Activated effector memory CD4-positive, alpha-beta T cell treated with anti-CD3 and anti-CD28 coated beads, Interleukin-2, amount 50 U/mL, for 16 hours (primary cell): ENCODE results near the gene C2orf76.

ENCODE experiments used
- DNase-seq: peaks from one replicate; pipeline ENCODE4 v3.0.0-alpha.2; 2020

The C2orf76 gene

GRCh38 chr2:119337749-119338148, 28.9 kb downstream of the C2orf76 start:
- DNase-seq: no peak

- DNase-seq: no peak
These were observed 32.8 kb downstream of the C2orf76 start for GRCh38 chr2:119333833-119334232.

GRCh38 chr2:119333360-119333759, 33.3 kb downstream of the C2orf76 start:
- no peak for DNase-seq

GRCh38 chr2:119332953-119333352, 33.7 kb downstream of the C2orf76 start:
- DNase-seq: no peak

- no peak for DNase-seq
These were observed 39.2 kb downstream of the C2orf76 start for GRCh38 chr2:119327431-119327830.

GRCh38 chr2:119326938-119327337, 39.7 kb downstream of the C2orf76 start:
- no peak for DNase-seq

- DNase-seq: no peak
These were observed 41.9 kb downstream of the C2orf76 start for GRCh38 chr2:119324685-119325270.

- no peak for DNase-seq
These were observed 43.2 kb downstream of the C2orf76 start for GRCh38 chr2:119323459-119323858.

GRCh38 chr2:119319593-119319992, 47.0 kb downstream of the C2orf76 start:
- no peak for DNase-seq

- DNase-seq: no peak
These were observed 49.1 kb downstream of the C2orf76 start for GRCh38 chr2:119317554-119317953.

- DNase-seq: no peak
These were observed 50.6 kb downstream of the C2orf76 start for GRCh38 chr2:119316066-119316465.

- DNase-seq: no peak
These were observed 51.3 kb downstream of the C2orf76 start for GRCh38 chr2:119315241-119315925.

GRCh38 chr2:119311831-119312230, 54.8 kb downstream of the C2orf76 start:
- no peak for DNase-seq

GRCh38 chr2:119311371-119311770, 55.3 kb downstream of the C2orf76 start:
- no peak for DNase-seq

- DNase-seq: no peak
These were observed 57.8 kb downstream of the C2orf76 start for GRCh38 chr2:119308793-119309330.

- DNase-seq: no peak
These were observed 59.1 kb downstream of the C2orf76 start for GRCh38 chr2:119307419-119308140.

- DNase-seq: no peak
These were observed 60.4 kb downstream of the C2orf76 start for GRCh38 chr2:119306196-119306590.

GRCh38 chr2:119305497-119306195, 61.0 kb downstream of the C2orf76 start:
- no peak for DNase-seq

GRCh38 chr2:119304847-119305246, 61.8 kb downstream of the C2orf76 start:
- DNase-seq: no peak

- DNase-seq: no peak
These were observed 65.2 kb downstream of the C2orf76 start for GRCh38 chr2:119301413-119301812.

- no peak for DNase-seq
These were observed 70.8 kb downstream of the C2orf76 start for GRCh38 chr2:119295688-119296375.

GRCh38 chr2:119294671-119295070, 72.0 kb downstream of the C2orf76 start:
- no peak for DNase-seq

GRCh38 chr2:119293900-119294299, 72.7 kb downstream of the C2orf76 start:
- no peak for DNase-seq
